ENCODE measurements around the gene DYNLRB1. TPM values are rescaled to one million over a fixed set of nuclear protein-coding genes. Genes with fewer than 3 reads are reported as not detected.

DYNLRB1 gene
- total and polyA plus RNA-seq, 2 of the 13 experiments (the other 11 are each of a cell fraction or from before 2014, with no cell fraction given), result 140 to 244 TPM

- TF ChIP-seq ZNF646 (CRISPR knock-in tag; IDR thresholded peaks at IDR 0.05) (no peak), ZNF512 (CRISPR knock-in tag; IDR thresholded peaks at IDR 0.05) (no peak), REL (CRISPR knock-in tag; conservative IDR thresholded peaks at IDR 0.05) (no peak), ATRX (CRISPR knock-in tag; IDR thresholded peaks at IDR 0.05; ENCODE audit: borderline replicate concordance) (no peak), ZNF225 (CRISPR knock-in tag; IDR thresholded peaks at IDR 0.05) (no peak), SKI (IDR thresholded peaks at IDR 0.05; ENCODE audit: partially characterized antibody) (no peak), HMGA1 (CRISPR knock-in tag; conservative IDR thresholded peaks at IDR 0.05) (no peak), ZNF136 (CRISPR knock-in tag; IDR thresholded peaks at IDR 0.05; ENCODE audit: low read depth) (no peak), YEATS4 (CRISPR knock-in tag; IDR thresholded peaks at IDR 0.05; ENCODE audit: borderline replicate concordance) (no peak; the same call in 1 of the 2 replicates), KDM1A (CRISPR knock-in tag; IDR thresholded peaks at IDR 0.05) (no peak), EHMT2 (IDR thresholded peaks at IDR 0.05; ENCODE audit: borderline replicate concordance, low read depth, low read length) (peak; percentile 47; the same call in 1 of the 2 replicates), ARNT (IDR thresholded peaks at IDR 0.05) (no peak), TEAD2 (CRISPR knock-in tag; IDR thresholded peaks at IDR 0.05) (no peak), ZC3H13 (CRISPR knock-in tag; IDR thresholded peaks at IDR 0.05) (peak; percentile 50; the same call in 1 of the 2 replicates), KDM4B (CRISPR knock-in tag; IDR thresholded peaks at IDR 0.05) (no peak), ZSCAN22 (CRISPR knock-in tag; IDR thresholded peaks at IDR 0.05) (no peak), DNMT3B (CRISPR knock-in tag; conservative IDR thresholded peaks at IDR 0.05) (0 out of 2 replicates have a peak, but pooled peaks have one; percentile 67), ZNF75D (CRISPR knock-in tag; IDR thresholded peaks at IDR 0.05; ENCODE audit: borderline replicate concordance) (no peak), BRD4 (CRISPR knock-in tag; IDR thresholded peaks at IDR 0.05) (no peak), PRDM4 (CRISPR knock-in tag; IDR thresholded peaks at IDR 0.05; ENCODE audit: borderline replicate concordance) (no peak), SNAPC2 (CRISPR knock-in tag; IDR thresholded peaks at IDR 0.05) (no peak)
These were observed 3.8 kb upstream of the DYNLRB1 start (continued) for GRCh38 chr20:34512266-34512954.

All from HepG2 (cell line).